Choroid plexus epithelial cell (primary cell): ENCODE data around the gene HSD17B2.

ENCODE experiments used
- DNase-seq: peaks from one replicate; pipeline ENCODE4 v3.0.0-alpha.2; 2010; ENCODE audit warnings: low read depth
- H3K4me3 ChIP-seq: 2 replicates; pipeline ENCODE4 v1.5.1; 2011; ENCODE audit warnings: low read depth, mild to moderate bottlenecking, control low read depth, low read length, moderate library complexity
- CTCF ChIP-seq: conservative IDR thresholded peaks from 2 replicates; pipeline ENCODE4 v1.5.1; 2011; ENCODE audit warnings: low read depth, mild to moderate bottlenecking, control low read depth, inconsistent platforms, low read length, moderate library complexity

Gene HSD17B2

GRCh38 chr16:81996664-81997509 is 38.2 kb upstream of the HSD17B2 start:
- no peak overlapping the region for H3K4me3 ChIP-seq
- DNase-seq: peak; percentile 70
- TF ChIP-seq CTCF: peak; percentile 56

GRCh38 chr16:81997738-81998137 is 37.3 kb upstream of the HSD17B2 start:
- H3K4me3 ChIP-seq: no peak overlapping the region
- peak; percentile 84 for DNase-seq
- TF ChIP-seq CTCF: no peak

GRCh38 chr16:82002831-82003230 is 32.2 kb upstream of the HSD17B2 start:
- TF ChIP-seq CTCF: no peak
- H3K4me3 ChIP-seq: no peak overlapping the region

GRCh38 chr16:82004601-82005000 is 30.5 kb upstream of the HSD17B2 start:
- no peak overlapping the region for H3K4me3 ChIP-seq
- TF ChIP-seq CTCF: no peak
- DNase-seq: no peak

More at GRCh38 chr16:82002831-82003230, 32.2 kb upstream of the HSD17B2 start:
- DNase-seq: no peak

- no peak for DNase-seq
- TF ChIP-seq CTCF: no peak
- H3K4me3 ChIP-seq: no peak overlapping the region
These were observed 29.8 kb upstream of the HSD17B2 start for GRCh38 chr16:82005027-82005830.

GRCh38 chr16:82006036-82006435 is 29.0 kb upstream of the HSD17B2 start:
- no peak for DNase-seq
- no peak for TF ChIP-seq CTCF
- H3K4me3 ChIP-seq: no peak overlapping the region

- no peak for TF ChIP-seq CTCF
- DNase-seq: no peak
- H3K4me3 ChIP-seq: no peak overlapping the region
These were observed 27.9 kb upstream of the HSD17B2 start for GRCh38 chr16:82007189-82007588.
